Activated effector memory CD4-positive, alpha-beta T cell treated with anti-CD3 and anti-CD28 coated beads, Interleukin-2, amount 50 U/mL, for 16 hours (primary cell): ENCODE measurements around the gene GPR137B.
A peak's percentile ranks its signal among the peaks of the same experiment; 100 is the strongest.

Source experiments
- DNase-seq: peaks from one replicate; pipeline ENCODE4 v3.0.0-alpha.2; 2020

Gene GPR137B

GRCh38 chr1:236117710-236118109, 24.6 kb upstream of the GPR137B start:
- no peak for DNase-seq

GRCh38 chr1:236119943-236120484, 22.3 kb upstream of the GPR137B start:
- no peak for DNase-seq

GRCh38 chr1:236120721-236121153, 21.6 kb upstream of the GPR137B start:
- DNase-seq, result no peak

GRCh38 chr1:236122176-236122575, 20.2 kb upstream of the GPR137B start:
- DNase-seq, result peak; percentile 9

- peak; percentile 45 for DNase-seq
Measured at GRCh38 chr1:236123563-236123962, 18.8 kb upstream of the GPR137B start.

GRCh38 chr1:236124965-236125364, 17.4 kb upstream of the GPR137B start:
- DNase-seq, result no peak

- no peak for DNase-seq
Measured at GRCh38 chr1:236127045-236127444, 15.3 kb upstream of the GPR137B start.

GRCh38 chr1:236128646-236129178, 13.6 kb upstream of the GPR137B start:
- no peak for DNase-seq

GRCh38 chr1:236129306-236129705, 13.0 kb upstream of the GPR137B start:
- DNase-seq, result no peak

GRCh38 chr1:236130372-236130771, 12.0 kb upstream of the GPR137B start:
- no peak for DNase-seq

- no peak for DNase-seq
Measured at GRCh38 chr1:236131916-236132315, 10.4 kb upstream of the GPR137B start.

- no peak for DNase-seq
Measured at GRCh38 chr1:236132420-236133046, 9.8 kb upstream of the GPR137B start.

GRCh38 chr1:236133339-236133738, 9.0 kb upstream of the GPR137B start:
- DNase-seq, result no peak

GRCh38 chr1:236133802-236134201, 8.5 kb upstream of the GPR137B start:
- DNase-seq, result no peak

- DNase-seq, result no peak
Measured at GRCh38 chr1:236137285-236137852, 5.0 kb upstream of the GPR137B start.

GRCh38 chr1:236139495-236139894, 2.8 kb upstream of the GPR137B start:
- no peak for DNase-seq

- DNase-seq, result no peak
Measured at GRCh38 chr1:236140705-236141446, 1.5 kb upstream of the GPR137B start.

- DNase-seq, result peak; percentile 68
Measured at GRCh38 chr1:236141447-236142252, 689 bp upstream of the GPR137B start.

- DNase-seq, result peak; percentile 70
Measured at GRCh38 chr1:236143104-236143948, 987 bp downstream of the GPR137B start.

- no peak for DNase-seq
Measured at GRCh38 chr1:236144033-236144432, 1.7 kb downstream of the GPR137B start.

- no peak for DNase-seq
Measured at GRCh38 chr1:236144446-236145150, 2.3 kb downstream of the GPR137B start.
